Breast epithelium (tissue), 4 donors: ENCODE results near the gene SERPINA3. TPM values are rescaled to one million over a fixed set of nuclear protein-coding genes. Genes with fewer than 3 reads are reported as not detected.

ENCODE experiments used
- DNase-seq, 2 donors: peaks; one replicate each; pipeline ENCODE4 v3.0.0-alpha.2; 2019; ENCODE audit warnings: low spot score in 2 of 2
- H3K27ac ChIP-seq, 2 donors: fragments of 200-600 bp; sonication (generic) in 1 of 2; one replicate each; pipeline ENCODE4 v1.5.1; 2016 to 2019; ENCODE audit warnings: mild to moderate bottlenecking in 1 of 2
- H3K27me3 ChIP-seq, 2 donors: fragments of 200-600 bp; sonication (generic) in 1 of 2; one replicate each; pipeline versions ENCODE4 v1.5.1 to v1.6.0; 2017 to 2019; ENCODE audit warnings: control low read depth in 1 of 2, mild to moderate bottlenecking in 1 of 2
- H3K36me3 ChIP-seq: fragments of 200-600 bp; one replicate; pipeline ENCODE4 v1.5.1; 2019
- H3K4me1 ChIP-seq, 2 donors: fragments of 200-600 bp; sonication (generic); one replicate each; pipeline ENCODE4 v1.5.1; 2016 to 2019; ENCODE audit warnings: control low read depth in 1 of 2
- H3K4me3 ChIP-seq, 3 donors: fragments of 200-600 bp; sonication (generic); 1 replicate in 2 of 3; 2 replicates in 1 of 3; pipeline ENCODE4 v1.5.1; 2016 to 2019; ENCODE audit warnings: mild to moderate bottlenecking in 3 of 3, moderate library complexity in 2 of 3
- H3K9me3 ChIP-seq, 2 donors: fragments of 200-600 bp; sonication (generic) in 1 of 2; one replicate each; pipeline ENCODE4 v1.5.1; 2016 to 2019; ENCODE audit warnings: control low read depth in 1 of 2
- CTCF ChIP-seq, 3 donors: fragments of 450-650 bp; IDR thresholded peaks; one replicate each; pipeline ENCODE4 v1.5.1; 2016 to 2017; ENCODE audit warnings: antibody characterized with exemption in 3 of 3, mild to moderate bottlenecking in 3 of 3, moderate library complexity in 3 of 3
- POLR2A ChIP-seq: fragments of 450-650 bp; IDR thresholded peaks from one replicate; pipeline ENCODE4 v1.6.1; 2016; ENCODE audit warnings: antibody characterized with exemption, mild to moderate bottlenecking, moderate library complexity
- POLR2AphosphoS5 ChIP-seq, 3 donors: sonication (generic); formaldehyde crosslinking; IDR thresholded peaks; one replicate each; pipeline ENCODE4 v1.6.1; 2017; ENCODE audit warnings: antibody characterized with exemption in 3 of 3
- intact Hi-C: fragments of 100-400 bp; cut with DNase I; formaldehyde crosslinking; loops from one replicate; pipeline ENCODE4 v1.15.1; 2023; ENCODE audit warnings: low total_unique reads
- total RNA-seq, 3 donors: library from RNA; depleted of rRNA; stranded (reverse); fragments of >200 nt; gene quantifications; one replicate each; pipeline ENCODE4 v1.1.0, GENCODE V29; 2016

Gene SERPINA3
- total RNA-seq, 3 donors from 2014 or later = 88.7 to 1,840 (median 1,497) TPM

GRCh38 chr14:94592457-94592856 is 19.7 kb upstream of the SERPINA3 start:
- no peak for DNase-seq
- H3K27ac ChIP-seq = no peak overlapping the region
- H3K27me3 ChIP-seq = no peaks in the 10 kb centered on the region
- no peaks in the 10 kb centered on the region for H3K9me3 ChIP-seq
- H3K4me3 ChIP-seq = no peak overlapping the region
- H3K36me3 ChIP-seq = no peaks in the 10 kb centered on the region
- intact Hi-C loops = no loop called here
- no peak for TF ChIP-seq POLR2AphosphoS5 (IDR thresholded peaks at IDR 0.05)
- TF ChIP-seq CTCF (IDR thresholded peaks at IDR 0.05) = no peak
- TF ChIP-seq POLR2A = no peak
- no peaks in the 10 kb centered on the region for H3K4me1 ChIP-seq

DNA sequence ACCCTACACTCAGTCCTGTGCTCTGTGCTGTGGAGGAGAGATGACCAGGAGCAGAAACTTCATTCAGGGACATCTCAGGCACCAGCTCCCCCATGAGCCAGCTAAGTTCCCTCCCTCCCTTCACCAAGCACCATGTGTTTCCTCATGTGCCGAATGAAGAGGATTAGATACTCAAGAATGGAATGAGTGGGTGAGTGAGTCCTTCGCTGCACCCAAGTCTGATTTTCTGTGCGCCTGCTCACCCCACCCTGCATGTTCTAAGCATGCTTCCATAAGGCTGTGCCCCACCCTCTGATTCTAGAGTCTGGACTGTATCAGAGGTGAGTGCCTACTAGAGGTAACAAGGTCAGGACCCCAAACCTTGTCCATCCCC is 18.8 kb upstream of the SERPINA3 start:
- H3K27me3 ChIP-seq = no peaks in the 10 kb centered on the region
- DNase-seq = no peak
- TF ChIP-seq POLR2A = no peak
- TF ChIP-seq CTCF (IDR thresholded peaks at IDR 0.05) = no peak
- no peak for TF ChIP-seq POLR2AphosphoS5 (IDR thresholded peaks at IDR 0.05)
- intact Hi-C loops = no loop called here
- no peaks in the 10 kb centered on the region for H3K36me3 ChIP-seq
- H3K4me1 ChIP-seq = peaks cover 0 to 6% of the 10 kb centered on the region in 2 donors
- H3K4me3 ChIP-seq = no peak overlapping the region
- H3K27ac ChIP-seq = no peak overlapping the region
- no peaks in the 10 kb centered on the region for H3K9me3 ChIP-seq

DNA sequence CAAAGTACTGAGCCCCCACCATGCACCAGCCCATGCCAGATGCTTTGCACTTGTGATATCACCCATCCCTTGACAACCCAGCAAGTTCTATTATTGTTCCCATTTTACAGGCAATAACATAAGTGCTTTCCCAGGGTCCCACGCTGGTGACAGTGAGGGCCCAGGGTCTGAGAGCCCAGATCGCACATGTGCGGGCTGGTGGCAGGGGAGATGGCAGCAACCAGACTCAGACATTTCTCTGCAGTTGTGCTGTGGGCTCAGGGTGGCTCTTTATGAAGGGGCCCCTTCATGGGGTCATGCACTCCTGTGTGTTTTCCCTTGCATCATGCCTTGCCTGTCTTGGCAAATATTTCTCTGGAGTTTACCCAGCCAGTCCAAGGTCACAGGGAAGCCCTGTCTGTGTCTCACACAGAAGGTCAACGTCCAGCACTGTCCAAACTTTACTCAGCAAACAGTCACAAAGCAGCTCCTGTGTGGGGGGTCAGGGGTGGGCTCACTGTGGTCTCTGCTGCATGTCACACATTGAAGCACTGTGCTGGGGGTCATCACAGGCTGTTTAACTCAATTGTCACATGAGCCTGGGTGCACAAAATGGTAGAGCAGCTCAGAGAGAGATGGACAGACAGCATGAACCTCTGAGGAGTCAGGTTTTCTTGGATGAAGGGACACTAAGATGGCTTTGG is 18.3 kb upstream of the SERPINA3 start:
- intact Hi-C loops = no loop called here
- TF ChIP-seq CTCF (IDR thresholded peaks at IDR 0.05) (no peak), POLR2AphosphoS5 (IDR thresholded peaks at IDR 0.05) (no peak), POLR2A (no peak)
- H3K27me3 ChIP-seq = no peaks in the 10 kb centered on the region

DNA sequence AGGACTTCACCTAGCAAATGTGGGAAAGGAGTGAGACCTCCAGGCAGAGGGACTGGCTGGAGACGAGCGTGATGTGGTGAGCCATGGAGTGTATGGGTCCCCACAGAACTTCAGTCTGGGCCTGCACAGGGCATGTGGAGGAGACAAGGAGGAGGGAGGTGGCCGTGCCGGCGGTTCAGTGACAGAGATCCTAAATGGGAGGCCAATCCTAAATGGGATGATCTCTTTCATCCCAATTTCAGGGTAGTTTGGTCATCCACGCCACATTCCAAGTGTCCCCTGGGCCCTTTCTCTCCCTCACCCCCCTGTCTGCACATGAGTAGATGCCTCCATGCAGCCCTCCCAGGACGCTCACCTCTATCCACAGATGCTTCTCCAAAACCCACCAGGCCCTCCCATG is 17.8 kb upstream of the SERPINA3 start:
- peaks cover 7 to 15% of the 10 kb centered on the region in 2 donors for H3K4me1 ChIP-seq
- intact Hi-C loops = no loop called here
- DNase-seq = no peak

More for the DNA sequence above, 18.3 kb upstream of the SERPINA3 start:
- Histone ChIP-seq H3K4me1 (peaks cover 5 to 11% of the 10 kb centered on the region in 2 donors), H3K36me3 (no peaks in the 10 kb centered on the region), H3K9me3 (no peaks in the 10 kb centered on the region), H3K27ac (no peak overlapping the region), H3K4me3 (no peak overlapping the region)
- no peak for DNase-seq

More for the DNA sequence above, 17.8 kb upstream of the SERPINA3 start:
- Histone ChIP-seq H3K36me3 (no peaks in the 10 kb centered on the region), H3K9me3 (no peaks in the 10 kb centered on the region), H3K27ac (no peak overlapping the region), H3K27me3 (no peaks in the 10 kb centered on the region), H3K4me3 (no peak overlapping the region)
- no peak for TF ChIP-seq POLR2A
- no peak for TF ChIP-seq CTCF (IDR thresholded peaks at IDR 0.05)
- no peak for TF ChIP-seq POLR2AphosphoS5 (IDR thresholded peaks at IDR 0.05)
